GM06990 (cell line): ENCODE results near the gene HMGCS1.

Source experiments
- DNase-seq: peaks from one replicate; pipeline ENCODE4 v3.0.0-alpha.2; 2011; ENCODE audit not compliant: insufficient read length; ENCODE audit errors: extremely low read depth
- H3K27me3 ChIP-seq: replicated peaks from 2 replicates; pipeline ENCODE4 v1.6.0; 2011; ENCODE audit warnings: low read length; ENCODE audit not compliant: control insufficient read depth, insufficient read depth
- H3K36me3 ChIP-seq: 2 replicates; pipeline ENCODE4 v1.5.1; 2011; ENCODE audit warnings: low read length; ENCODE audit not compliant: control insufficient read depth, insufficient read depth
- H3K4me3 ChIP-seq: replicated peaks from 2 replicates; pipeline ENCODE4 v1.5.1; 2011; ENCODE audit warnings: low read depth, mild to moderate bottlenecking, control low read depth, low read length
- TF ChIP-seq, protein P1 (sequence below): IDR thresholded peaks from 2 replicates; pipeline ENCODE4 v1.5.1; 2011; ENCODE audit warnings: low read length, control low read depth, mild to moderate bottlenecking, inconsistent platforms; ENCODE audit not compliant: insufficient read depth, poor library complexity, severe bottlenecking

The HMGCS1 gene

DNA sequence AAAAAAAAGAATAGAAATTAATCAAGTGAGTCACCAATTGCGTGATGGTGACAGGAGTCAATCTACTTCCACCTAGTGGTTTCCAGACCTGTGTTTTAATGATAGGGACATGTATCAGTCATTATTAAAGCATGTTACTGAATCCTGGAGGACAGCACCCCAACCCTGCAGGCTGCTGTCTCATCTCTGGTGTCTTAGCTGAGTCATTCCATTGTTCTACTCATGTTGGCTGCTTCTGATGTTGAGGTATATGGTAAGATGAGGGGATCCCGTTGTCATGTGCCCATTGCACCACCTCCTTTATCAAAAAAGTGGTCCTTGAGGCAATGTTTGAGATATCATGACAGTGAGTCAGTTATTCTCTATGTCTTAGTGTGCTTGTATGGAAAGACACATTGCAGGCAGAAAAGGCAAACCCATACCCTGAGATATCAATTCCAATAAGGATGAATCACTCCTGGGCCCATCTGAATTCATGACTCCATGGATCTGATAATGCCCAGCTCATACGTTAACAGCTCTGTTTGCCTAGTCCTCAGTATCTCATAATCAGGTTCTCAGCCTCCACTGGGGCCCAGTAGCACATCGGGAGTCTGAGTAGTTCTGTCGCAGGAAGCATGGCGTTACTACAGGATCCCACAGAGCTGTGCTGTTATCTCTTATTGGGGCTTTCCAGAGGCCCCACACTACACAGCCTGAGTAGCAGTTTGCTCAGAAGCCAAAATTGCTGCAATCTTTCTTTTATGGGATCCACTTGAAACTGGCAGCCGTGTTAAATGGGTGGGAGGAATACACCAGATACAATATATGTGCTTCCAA is 31.2 kb downstream of the HMGCS1 start:
- Histone ChIP-seq H3K4me3 (no peak overlapping the region), H3K27me3 (no peaks in the 10 kb centered on the region), H3K36me3 (no peaks in the 10 kb centered on the region)
- no peak for DNase-seq
- TF ChIP-seq, protein P1, sequence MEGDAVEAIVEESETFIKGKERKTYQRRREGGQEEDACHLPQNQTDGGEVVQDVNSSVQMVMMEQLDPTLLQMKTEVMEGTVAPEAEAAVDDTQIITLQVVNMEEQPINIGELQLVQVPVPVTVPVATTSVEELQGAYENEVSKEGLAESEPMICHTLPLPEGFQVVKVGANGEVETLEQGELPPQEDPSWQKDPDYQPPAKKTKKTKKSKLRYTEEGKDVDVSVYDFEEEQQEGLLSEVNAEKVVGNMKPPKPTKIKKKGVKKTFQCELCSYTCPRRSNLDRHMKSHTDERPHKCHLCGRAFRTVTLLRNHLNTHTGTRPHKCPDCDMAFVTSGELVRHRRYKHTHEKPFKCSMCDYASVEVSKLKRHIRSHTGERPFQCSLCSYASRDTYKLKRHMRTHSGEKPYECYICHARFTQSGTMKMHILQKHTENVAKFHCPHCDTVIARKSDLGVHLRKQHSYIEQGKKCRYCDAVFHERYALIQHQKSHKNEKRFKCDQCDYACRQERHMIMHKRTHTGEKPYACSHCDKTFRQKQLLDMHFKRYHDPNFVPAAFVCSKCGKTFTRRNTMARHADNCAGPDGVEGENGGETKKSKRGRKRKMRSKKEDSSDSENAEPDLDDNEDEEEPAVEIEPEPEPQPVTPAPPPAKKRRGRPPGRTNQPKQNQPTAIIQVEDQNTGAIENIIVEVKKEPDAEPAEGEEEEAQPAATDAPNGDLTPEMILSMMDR: no peak

DNA sequence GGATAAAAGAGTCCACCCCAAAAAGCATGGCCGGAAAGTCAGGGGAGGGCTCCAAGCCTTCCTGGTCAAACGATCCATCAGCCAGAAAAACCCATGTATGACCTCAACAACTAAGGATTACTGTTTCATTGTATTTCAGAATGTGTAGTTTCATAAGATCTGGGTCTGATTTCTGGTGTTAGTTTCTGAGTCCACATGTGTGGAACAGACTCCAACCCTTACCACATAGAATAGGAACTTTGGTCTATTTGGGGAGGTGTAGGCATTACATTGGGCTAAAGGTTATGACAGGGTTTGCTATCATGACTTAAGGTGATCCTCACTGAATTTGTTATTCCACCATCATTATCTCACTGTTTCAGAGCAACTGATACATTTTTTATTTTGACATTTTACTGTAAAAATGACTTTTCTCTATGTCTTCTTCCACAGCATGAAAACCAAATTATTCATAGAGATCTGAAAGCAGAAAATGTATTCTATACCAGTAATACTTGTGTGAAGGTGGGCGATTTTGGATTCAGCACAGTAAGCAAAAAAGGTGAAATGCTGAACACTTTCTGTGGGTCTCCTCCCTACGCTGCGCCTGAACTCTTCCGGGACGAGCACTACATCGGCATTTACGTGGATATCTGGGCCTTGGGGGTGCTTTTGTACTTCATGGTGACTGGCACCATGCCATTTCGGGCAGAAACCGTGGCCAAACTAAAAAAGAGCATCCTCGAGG is 33.5 kb downstream of the HMGCS1 start:
- no peaks in the 10 kb centered on the region for H3K27me3 ChIP-seq
- H3K36me3 ChIP-seq: no peaks in the 10 kb centered on the region
- H3K4me3 ChIP-seq: no peak overlapping the region

DNA sequence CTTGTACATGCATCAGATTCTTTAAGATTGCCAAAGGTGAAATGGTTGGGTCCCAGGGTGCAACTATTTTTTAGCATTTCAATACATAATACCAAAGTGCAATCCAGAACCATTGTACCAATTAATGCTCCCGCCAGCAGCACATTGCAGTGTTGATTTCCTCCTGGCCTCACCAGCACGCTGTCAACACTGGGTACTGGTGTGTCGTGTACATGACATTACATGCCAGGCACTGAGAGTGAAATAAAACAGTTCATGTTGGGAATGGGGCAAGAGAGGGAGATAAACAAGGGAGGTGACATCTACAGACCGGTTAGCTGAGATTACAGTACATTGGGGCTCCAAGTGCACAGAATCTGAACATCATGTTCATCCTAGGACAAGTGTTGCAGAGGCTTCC is 37.8 kb downstream of the HMGCS1 start:
- Histone ChIP-seq H3K27me3 (no peaks in the 10 kb centered on the region), H3K4me3 (no peak overlapping the region), H3K36me3 (no peaks in the 10 kb centered on the region)
- no peak for DNase-seq
- TF ChIP-seq, protein P1: no peak

More for the DNA sequence above, 33.5 kb downstream of the HMGCS1 start:
- TF ChIP-seq, protein P1: no peak
- no peak for DNase-seq

DNA sequence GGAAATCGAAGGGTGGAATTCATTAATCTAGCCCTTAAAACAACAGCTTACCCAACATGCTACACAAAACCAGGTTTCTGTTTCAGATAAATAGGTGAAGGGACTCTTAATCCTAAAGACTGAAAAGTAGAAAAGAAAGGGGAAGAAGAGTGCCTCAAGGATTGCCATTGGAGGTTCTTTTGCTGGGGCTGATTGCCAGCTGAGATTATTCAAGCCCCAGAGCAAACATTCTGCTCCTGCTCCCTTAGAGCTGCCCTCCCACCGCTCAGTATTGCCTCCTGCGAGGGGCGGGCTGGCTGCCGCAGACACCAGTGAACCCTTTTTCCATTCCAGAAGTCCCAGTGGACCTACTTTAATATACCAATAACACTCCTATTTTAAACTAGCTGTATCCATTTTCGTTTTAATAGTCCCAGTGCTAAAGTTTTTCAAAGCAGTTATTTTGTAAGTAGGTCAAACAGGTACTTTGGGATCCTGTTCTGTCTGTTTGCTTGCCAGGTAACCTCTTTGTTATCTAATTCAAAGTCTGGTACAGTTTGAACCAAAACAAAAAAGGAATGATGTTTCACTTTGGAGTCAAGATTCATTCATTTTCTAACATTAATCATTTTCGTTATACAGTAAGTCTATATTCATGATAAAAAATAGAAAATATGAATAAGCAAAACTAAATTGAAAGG is 38.6 kb downstream of the HMGCS1 start:
- Histone ChIP-seq H3K36me3 (no peaks in the 10 kb centered on the region), H3K4me3 (no peak overlapping the region), H3K27me3 (no peaks in the 10 kb centered on the region)
- TF ChIP-seq, protein P1: no peak
- no peak for DNase-seq

DNA sequence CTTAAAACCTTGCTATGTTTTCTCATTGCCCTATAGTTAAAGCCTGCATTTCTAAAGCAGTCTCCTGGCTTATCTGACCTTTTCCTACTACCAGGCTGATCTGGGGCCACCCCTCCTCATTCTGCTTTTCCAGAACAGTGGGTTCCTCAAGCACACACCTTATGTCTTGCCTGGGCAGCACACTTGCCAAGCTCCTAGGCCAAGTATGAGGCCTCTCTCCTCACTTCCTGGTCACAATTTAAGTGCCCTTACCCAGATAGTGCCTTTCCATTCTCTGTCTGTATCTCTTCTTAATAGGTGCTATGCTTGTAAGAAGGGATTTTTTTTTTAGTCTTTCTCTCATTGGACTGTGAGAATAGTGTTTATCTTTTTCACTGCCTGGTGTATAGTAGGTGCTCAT is 39.7 kb downstream of the HMGCS1 start:
- DNase-seq: no peak
- Histone ChIP-seq H3K4me3 (no peak overlapping the region), H3K36me3 (no peaks in the 10 kb centered on the region), H3K27me3 (no peaks in the 10 kb centered on the region)
- TF ChIP-seq, protein P1: no peak
